NCI-H774 (cell line): ENCODE measurements around the gene GANAB.
A peak's percentile ranks its signal among the peaks of the same experiment; 100 is the strongest.
"Not testable (repeated sequence)": the region's sequence is repeated elsewhere in the genome, so short reads cannot be mapped to it uniquely, and the experiment has no call there.

Experiments used
- DNase-seq: peaks from one replicate; lab custom pipeline; 2025; lab: John Stamatoyannopoulos, UW

GANAB gene

DNA sequence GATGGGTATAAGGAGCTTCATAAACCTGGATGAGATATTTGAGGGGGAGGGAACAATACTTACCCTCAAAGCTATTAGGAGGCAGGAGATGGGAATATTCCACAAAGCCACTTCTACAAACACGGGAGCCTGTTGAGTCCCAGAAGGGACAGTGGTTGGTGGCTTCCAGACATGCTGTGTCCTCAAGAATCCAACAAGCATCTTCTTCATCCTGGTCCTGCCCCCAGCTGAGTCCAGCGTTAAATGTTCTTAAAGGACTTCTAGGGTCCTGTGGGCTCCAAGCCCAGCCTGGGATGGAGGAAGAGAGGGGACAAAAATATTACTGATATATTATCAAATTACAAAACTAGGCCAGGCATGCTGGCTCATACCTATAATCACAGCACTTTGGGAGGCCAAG is 21.0 kb upstream of the GANAB start:
- DNase-seq: no peak

DNA sequence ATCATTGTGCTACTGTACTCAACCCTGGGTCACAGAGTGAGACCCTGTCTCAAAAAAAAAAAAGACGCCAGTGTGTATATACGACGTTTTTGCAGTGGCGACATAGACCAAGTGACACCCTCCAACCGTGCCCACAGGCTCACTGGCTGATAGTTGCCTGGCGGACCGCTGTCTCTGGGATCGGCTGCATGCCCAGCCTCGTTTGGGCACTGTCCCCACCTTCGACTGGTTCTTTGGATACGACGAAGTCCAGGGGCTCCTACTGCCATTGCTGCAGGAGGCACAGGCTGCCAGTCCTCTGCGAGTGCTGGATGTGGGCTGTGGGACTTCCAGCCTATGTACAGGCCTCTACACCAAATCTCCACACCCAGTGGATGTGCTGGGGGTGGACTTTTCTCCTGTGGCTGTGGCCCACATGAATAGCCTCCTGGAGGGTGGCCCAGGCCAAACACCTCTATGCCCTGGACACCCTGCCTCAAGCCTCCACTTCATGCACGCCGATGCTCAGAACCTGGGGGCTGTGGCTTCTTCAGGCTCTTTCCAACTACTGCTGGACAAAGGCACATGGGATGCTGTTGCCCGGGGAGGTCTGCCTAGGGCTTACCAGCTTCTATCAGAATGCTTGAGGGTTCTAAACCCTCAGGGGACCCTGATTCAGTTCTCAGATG is 20.0 kb upstream of the GANAB start:
- DNase-seq: no peak

DNA sequence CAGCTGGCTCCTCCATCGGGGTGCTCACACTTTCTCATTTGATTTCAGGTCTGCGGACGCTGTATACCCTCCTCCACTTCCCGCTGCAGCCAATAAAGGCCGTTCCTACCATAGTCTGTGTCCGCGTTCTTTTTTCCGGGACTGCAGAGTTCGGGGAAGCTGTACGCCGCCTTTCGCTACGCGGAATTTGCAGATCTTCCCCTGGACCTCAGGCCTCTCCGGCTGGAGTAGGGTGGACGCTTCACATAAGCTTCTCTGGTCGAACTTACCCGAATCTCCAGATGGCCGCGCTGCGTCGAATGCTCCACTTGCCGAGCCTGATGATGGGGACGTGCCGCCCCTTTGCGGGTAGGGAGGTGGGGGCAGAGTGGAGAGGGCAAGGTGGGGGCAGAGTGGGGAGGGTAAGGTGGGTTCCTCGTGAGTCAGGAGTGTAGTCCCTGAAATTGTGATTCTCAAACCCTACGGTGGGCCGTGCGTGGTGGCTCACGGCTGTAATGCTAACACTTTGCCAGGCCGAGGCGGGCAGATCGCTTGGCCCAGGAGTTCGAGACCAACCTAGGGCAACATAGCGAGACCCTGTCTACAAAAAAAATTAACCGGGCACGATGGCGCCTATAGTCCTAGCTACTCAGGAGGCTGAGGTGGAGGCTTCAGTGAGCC is 19.3 kb upstream of the GANAB start:
- peak; percentile 29 for DNase-seq

DNA sequence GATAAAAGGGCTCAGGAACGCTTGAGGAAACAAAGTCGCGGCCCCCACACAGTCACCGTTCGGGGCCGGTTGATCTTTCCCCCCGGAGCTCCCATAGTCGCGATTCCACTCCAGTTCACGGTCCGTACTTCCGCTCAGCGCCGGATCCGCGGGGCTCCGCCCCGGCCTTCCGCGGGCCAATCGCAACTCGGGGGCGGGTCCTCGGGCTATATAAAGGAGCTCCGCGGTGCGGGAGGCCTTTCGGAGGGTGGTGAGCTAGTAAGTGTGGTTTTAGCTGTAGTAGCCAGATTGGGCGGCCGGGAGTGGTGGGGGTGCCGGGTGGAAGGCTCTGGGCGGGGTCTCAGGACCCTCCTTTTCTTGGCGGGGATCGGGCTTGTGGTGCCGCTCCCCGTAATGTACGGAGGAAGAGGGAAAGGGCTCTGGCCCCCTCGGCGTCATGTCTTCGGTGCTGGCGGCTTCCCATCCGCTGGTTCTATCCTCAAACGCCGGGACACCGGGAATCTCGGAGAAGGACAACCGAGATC is 18.7 kb upstream of the GANAB start, which contains the start of the genes C11orf98 and CSKMT:
Gene C11orf98, minus strand, starts transcription at position 136 of the 524 bp plus-strand sequence. Its CDS starts 41 bp downstream, at position 95.
Gene CSKMT, plus strand, starts transcription at position 238 of the 524 bp plus-strand sequence. CDS start 568 bp downstream, outside the sequence.
- peak; percentile 93 for DNase-seq

DNA sequence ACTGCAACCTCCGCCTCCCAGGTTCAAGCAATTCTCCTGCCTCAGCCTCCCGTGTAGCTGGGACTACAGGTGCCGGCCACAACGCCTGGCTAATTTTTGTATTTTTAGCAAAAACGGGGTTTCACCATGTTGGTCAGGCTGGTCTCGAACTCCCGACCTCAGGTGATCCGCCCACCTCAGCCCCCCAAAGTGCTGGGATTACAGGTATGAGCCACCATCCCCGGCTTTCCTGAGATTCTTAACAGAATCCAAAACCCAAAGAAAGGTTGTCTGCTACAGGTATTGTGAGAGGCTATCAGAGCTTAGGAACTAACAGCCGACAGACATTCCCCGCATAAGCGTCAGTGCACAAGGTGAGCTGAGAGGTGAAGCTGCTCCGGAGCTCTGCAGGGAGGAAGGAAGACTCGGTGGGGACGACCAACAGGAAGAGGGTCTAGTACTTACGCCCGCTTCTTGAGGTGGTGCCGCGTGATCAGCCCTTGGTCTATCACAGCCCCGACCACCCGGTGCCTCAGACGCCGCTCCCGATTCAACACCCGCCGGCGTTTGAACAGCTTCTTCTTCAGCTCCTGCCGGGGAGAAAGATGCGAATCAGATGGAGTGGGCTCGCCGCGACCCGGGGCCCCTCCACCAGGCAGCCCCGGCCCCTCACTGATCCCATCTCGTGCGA is 18.1 kb upstream of the GANAB start:
- peak; percentile 65 for DNase-seq

DNA sequence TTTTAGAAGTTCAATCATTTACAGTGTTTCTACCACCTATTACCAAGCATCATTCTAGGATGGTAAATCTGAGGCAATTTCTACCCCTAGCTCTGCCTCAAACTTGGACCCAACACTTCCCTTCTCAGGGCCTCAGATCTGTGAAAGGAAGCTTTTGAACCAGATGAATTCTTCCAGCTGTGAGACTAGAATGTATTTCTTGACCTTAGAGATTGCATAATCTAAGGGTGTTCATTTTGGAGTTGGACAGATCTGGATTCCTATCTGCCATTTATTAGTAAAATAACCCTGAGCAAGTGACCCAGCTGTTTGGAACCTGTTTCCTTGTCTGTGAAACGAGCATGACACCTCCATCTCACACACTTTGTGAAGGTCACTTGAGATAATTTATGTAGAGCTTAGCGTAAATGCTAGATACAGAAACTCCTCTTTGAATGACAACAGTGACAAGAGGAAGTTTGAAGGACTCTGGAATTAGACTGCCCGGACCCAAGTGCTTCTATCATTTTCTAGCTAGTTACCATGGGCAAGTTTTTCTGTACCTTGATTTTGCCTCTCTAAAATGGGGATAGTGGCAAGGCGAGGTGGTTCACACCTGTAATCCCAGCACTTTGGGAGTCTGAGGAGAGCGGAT is 10.5 kb upstream of the GANAB start:
- no peak for DNase-seq

DNA sequence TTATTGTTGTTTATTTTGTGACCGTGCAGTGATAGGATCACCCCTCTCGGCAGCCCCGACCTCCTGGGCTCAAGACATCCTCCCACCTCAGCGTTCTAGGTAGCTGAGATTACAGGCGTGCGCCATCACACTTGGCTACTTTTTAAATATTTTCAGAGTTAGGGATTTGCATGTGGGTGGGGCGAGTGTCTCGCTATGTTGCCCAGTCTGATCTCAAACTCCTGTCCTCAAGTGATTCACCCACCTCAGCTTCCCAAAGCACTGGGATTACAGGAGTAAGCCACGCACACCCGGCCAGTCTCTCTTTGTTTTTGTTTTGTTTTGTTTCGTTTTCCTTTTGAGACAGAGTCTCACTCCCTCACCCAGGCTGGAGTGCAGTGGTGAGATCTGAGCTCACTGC is 7.9 kb upstream of the GANAB start:
- no peak for DNase-seq

DNA sequence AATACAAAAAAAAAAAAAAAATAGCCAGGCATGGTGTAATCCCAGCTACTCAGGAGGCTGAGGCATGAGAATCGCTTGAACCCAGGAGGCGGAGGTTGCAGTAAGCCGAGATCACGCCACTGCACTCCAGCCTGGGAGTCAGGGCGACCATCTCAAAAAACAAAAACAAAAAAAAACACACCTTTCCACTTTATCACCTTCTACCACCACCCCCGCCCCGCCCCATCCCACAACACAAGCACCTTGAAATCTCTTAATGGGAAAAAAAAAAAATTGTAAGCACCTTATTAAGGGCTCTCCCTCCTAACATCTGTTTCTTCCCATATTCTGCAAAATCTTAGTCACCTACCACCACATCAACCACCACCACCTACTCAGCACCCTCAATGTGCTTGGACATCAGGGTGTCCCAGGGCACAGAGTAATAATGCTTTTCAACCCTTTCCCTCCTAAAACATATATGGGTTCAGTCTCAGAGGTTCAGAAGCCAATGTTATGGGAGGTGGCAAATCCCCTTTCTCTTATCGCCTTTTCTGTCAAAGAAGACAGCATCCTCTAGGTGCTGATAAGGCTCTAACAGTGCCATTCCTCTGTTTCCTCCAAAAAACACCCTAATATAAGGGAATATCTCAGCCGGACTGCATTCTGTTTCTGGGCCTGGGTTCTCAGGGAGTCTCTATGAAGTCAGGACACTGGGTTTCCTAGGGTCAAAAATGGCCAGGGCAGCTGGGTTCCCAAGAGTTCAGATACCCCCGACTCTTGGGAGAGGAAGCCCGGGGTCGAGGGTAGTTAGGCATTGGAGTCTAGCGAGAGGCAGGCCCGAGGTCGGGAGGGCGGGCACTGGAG is 6.0 kb upstream of the GANAB start:
- DNase-seq: no peak

DNA sequence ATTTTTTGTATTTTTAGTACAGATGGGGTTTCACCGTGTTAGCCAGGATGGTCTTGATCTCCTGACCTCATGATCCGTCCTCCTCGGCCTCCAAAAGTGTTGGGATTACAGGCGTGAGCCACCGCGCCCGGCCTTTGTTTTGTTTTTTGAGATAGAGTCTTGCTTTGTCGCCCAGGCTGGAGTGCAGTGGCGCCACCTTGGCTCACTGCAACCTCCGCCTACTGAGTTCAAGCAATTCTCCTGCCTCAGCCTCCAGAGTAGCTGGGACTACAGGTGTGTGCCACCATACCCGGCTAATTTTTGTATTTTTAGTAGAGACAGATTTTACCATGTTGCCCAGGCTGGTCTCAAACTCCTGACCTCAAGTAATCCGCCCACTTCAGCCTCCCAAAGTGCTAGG is 3.9 kb upstream of the GANAB start:
- DNase-seq: not testable (repeated sequence)

DNA sequence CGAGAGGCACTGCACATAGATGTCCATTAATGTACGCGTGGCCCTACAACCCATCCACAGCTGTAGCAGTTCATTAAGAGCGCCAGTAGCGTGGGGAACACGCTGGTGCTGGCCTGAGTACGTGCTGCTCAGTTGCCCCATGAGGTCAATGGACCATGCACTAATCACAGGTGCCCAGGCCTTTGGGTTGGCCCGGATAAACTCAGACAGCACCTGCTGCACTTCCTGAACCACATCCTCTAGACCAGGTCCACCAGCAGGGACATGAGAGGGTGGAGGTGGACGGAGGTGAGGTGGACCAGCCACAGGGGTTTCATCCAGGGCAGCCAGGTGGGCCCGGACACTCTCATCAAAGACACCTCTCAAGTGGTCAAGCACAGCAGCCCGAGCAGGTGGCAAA is 3.1 kb upstream of the GANAB start:
- DNase-seq: no peak

DNA sequence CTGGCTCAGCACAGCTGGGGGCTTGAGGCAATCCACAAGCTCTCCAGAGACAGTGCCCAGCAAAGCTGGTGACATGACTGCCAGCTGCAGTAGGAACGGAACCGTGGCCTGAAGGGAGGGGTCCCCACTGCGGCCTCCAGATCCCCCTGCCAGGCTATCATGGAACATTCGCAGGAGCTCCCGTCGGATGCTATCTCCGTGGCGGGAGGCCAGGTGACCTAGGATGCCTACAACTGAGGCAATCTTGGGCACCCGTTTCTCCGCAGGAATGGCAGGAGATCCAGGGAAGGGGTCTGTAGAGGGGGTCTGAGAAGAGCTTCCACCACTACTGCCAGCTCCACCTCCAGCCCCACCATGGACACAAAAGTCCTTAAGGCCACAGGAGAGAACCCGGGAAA is 2.6 kb upstream of the GANAB start:
- no peak for DNase-seq

DNA sequence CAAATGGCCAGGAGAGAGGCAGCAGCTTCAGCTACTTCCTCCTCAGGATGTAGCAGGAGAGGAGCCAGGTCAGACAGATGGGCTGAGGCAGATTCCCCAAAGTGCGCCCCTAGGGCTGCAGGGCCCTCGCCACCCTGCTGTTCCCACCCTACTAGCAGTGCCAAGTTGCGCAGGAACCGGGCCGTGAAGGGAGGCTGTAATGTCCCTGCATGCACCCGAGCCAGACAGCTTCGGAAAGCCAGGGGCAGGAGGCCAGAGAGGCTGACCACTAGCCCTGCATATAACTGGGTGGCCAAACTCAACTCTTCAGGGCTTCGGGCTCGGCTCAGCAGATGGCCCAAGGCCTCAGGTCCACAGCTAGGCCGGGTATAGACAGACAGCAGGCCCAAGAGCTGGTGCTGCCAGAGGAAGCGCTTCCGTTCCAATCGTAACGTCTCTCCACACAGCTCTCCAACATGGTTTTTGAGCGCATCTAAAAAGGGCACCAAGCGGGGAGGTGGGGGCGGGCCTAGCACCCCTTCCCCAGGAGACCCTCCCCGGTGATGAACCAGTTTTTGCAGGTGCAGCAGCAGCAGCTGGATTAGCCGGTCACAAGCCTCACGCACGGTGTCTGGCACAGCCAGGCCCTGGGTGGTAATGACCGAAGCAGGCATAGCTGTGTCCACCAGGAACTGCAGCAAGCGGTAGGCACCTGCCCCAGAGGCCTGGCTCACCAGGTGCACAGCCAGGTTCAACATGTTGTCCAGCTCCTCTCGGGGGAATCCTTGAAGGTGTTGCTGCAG is 2.0 kb upstream of the GANAB start:
- DNase-seq: no peak

DNA sequence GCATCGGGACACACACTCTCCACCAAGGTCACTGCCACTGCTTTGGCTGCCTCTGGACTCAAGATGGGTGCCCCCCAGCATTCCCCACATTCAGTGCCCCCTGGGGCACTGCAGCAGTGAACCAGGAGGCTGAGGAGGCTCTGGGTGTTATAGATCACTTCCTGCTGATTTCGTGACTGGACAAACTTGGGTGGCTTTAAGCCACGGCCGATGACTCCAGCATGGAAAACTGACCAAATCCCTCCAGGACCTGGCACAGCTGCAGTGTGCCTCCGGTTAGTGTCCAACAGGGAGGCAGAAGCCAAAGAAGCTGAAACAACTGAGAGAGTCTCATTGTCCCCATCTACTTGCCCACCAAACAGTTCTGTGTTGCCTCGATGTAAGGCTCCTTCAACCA is 1.2 kb upstream of the GANAB start:
- DNase-seq: no peak

DNA sequence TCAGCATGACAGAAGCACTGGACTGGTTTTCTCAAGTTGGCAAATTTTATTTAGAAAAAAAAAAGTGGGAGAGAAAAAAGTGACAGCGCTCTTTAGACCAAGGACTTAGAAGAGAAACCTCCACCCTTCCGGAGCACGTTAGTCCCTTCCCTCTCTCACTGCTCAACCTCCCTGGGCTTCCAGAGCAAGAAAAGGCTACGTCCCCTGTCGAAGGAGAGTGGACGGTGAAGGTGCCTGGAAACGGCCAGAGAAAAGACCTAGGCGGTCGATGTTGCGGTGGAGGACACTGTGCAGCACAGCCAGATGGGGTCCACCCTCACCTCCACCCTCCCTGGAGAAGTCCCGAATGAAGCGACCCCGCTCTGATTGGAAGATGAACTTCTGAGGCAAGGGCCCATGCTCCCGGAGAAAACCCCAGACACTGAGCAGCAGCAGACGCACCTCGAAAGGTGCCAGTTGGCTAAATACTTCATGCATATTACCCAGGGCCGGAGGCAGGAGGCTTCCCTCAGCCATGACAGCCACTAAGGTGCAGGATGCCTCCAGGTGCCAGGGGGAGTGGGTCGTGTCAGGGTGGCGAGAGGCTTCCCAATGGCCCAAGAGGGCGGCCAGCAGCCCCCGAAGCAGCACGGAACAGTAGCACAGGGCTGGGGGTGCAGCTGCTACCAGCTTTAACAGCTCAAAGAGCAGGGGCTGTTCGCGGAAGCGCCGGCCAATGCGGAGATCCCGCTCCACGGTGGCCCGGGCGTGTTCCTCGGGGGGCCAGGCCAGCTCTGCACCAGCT is 604 bp upstream of the GANAB start:
- no peak for DNase-seq

DNA sequence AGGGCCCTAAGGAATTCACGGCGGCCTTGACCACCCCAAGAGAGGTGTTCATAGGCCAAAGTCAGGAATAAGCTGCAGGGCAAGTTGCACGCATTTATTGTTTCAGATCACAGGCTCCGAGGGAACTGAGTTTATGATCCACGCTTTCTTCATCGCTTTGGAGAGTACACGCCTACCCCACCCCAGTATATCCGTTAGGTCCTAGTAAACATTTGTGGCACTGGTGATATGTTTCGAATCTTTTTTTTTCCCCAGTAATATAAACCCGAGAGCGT is 805 bp downstream of the GANAB start:
- no peak for DNase-seq

DNA sequence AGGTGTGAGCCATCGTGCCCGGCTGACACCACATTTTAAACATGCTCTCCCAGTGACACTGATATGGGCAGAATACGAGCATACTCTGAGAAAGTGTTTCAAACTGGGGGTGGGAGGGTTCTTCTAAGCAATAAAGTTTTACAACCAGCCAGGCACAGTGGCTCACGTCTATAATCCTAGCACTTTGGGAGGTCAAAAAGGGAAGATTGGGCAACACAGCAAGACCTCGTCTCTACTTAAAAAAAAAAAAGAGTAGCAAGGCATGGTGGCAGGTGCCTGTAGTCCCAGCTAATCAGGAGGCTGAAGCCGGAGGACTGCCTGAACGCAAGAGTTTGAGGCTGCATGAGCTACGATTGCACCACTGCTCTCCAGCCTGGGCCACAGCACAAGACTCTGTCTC is 2.2 kb downstream of the GANAB start:
- no peak for DNase-seq

DNA sequence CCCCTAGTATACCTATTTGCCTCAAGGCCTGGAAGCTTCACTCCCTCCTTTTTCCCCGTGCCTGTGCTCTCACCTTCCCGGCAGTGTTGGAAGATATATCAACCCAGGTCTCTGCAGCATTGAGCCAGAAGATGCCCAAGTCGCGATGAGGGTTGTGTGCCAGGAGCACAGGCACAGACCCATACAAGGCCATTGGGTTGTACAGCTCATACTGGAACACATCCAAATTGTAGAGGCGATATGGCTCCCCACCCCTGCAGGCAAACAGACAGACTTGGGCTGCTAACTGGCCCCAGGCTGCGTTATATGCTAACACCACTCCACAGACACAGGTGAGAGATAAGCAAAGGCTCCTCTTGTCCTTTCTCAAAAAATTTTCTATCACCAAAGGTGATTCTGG is 13.9 kb downstream of the GANAB start:
- no peak for DNase-seq

DNA sequence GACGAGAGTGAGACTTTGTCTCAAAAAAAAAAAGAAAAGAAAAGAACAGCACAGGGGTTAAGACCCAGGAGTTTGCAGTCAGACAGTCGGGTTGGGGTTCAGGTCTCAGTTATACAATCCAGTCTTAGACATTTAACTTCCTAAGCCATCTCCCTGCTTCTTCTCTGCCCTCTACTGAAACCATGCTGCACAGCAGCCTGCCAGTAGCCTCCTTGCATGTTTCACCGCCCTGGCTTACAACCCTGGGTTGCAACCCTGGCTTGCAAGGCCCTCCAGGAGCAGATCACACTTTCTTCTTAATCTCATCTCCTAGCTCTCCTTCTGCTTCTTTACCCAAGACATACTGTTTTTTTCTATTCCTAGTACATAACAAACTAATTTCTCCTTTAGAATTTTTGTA is 18.7 kb downstream of the GANAB start:
- DNase-seq: no peak

DNA sequence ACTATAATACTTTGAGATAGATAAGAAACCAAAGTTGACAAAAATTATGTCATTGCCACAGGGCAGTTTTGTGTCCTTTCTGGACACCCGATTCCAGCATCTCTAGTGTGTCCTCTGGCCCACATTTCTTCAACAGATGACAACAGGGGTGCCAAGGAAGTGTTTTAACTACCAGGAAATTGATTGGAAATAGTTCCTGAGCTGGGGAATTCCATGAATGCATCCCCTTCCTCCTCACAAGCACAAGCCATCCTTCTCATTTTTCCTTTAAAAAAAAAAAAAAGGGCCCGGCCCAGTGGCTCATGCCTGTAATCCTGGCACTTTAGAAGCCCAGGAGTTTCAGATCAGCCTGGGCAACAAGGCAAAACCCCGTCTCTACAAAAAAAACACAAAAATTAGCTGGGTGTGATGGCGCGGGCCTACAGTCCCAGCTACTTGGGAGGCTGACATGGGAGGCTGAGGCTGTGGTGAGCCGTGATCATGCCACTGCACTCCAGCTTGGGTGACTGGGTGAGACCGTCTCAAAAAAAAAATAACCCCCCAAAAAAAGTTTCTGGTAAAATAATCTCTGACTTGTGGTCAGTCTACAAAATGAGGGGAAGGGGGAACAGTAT is 23.8 kb downstream of the GANAB start:
- no peak for DNase-seq
